PC-3 (cell line): ENCODE measurements around the gene SKIC2. TPM values are rescaled to one million over a fixed set of nuclear protein-coding genes. Genes with fewer than 3 reads are reported as not detected.

Source experiments
- ATAC-seq: fragments of 200-7000 bp; cut with Tn5 transposase; 2 replicates; pipeline ENCODE4 v1.9.1; 2020; ENCODE audit warnings: mild to moderate bottlenecking, moderate library complexity
- BruUV-seq: library from RNA; stranded (reverse); fragments of 400-500 nt; replicated peaks from 2 replicates; lab custom pipeline; 2021; lab: Mats Ljungman, UMichigan
- CTCF ChIA-PET: fragments of 300-600 bp; sonication (Branson Sonifier 250); formaldehyde crosslinking; loops from one replicate; lab custom pipeline; 2022; ENCODE audit warnings: antibody characterized with exemption; lab: Charles Lee
- POLR2A ChIA-PET: fragments of 300-600 bp; sonication (Branson Sonifier 250); formaldehyde crosslinking; loops from one replicate; lab custom pipeline; 2022; ENCODE audit warnings: antibody characterized with exemption; ENCODE audit not compliant: unreplicated experiment; lab: Charles Lee
- DNase-seq: peaks from one replicate; pipeline ENCODE4 v3.0.0-alpha.2; 2015
- H2AFZ ChIP-seq: fragments of 300-600 bp; sonication (generic); 2 replicates; pipeline ENCODE4 v1.6.0; 2016; ENCODE audit warnings: antibody characterized with exemption, low read length
- H3F3A ChIP-seq: fragments of 300-600 bp; sonication (generic); one replicate; pipeline ENCODE4 v1.6.0; 2017; ENCODE audit warnings: antibody characterized with exemption, low read length, control low read depth, mild to moderate bottlenecking; ENCODE audit not compliant: unreplicated experiment
- H3K27ac ChIP-seq: fragments of 300-600 bp; sonication (generic); 2 replicates; pipeline ENCODE4 v1.5.1; 2016; ENCODE audit warnings: mild to moderate bottlenecking, low read length
- H3K27me3 ChIP-seq: fragments of 300-600 bp; sonication (generic); 2 replicates; pipeline ENCODE4 v1.6.1; 2016; ENCODE audit warnings: low read length, mixed read lengths
- H3K36me3 ChIP-seq: fragments of 300-600 bp; sonication (generic); 2 replicates; pipeline ENCODE4 v1.6.1; 2016; ENCODE audit warnings: low read depth, mixed run types, low read length, mixed read lengths
- H3K4me1 ChIP-seq: fragments of 300-600 bp; sonication (generic); 2 replicates; pipeline ENCODE4 v1.5.1; 2016; ENCODE audit warnings: low read length; ENCODE audit not compliant: insufficient read depth
- H3K4me2 ChIP-seq: fragments of 300-600 bp; sonication (generic); 2 replicates; pipeline ENCODE4 v1.6.0; 2016; ENCODE audit warnings: low read length
- H3K4me3 ChIP-seq: fragments of 300-600 bp; sonication (generic); 2 replicates; pipeline ENCODE4 v1.5.1; 2016; ENCODE audit warnings: mild to moderate bottlenecking, low read length, mixed read lengths
- H3K79me2 ChIP-seq: fragments of 300-600 bp; sonication (generic); 2 replicates; pipeline ENCODE4 v1.6.1; 2017; ENCODE audit warnings: low read length, mixed read lengths
- H3K9ac ChIP-seq: fragments of 300-600 bp; sonication (generic); 2 replicates; pipeline ENCODE4 v1.6.0; 2016; ENCODE audit warnings: mild to moderate bottlenecking, low read length
- H3K9me2 ChIP-seq: fragments of 300-600 bp; sonication (generic); replicated peaks from 2 replicates; pipeline ENCODE4 v1.6.1; 2016; ENCODE audit warnings: mixed run types, low read length, mixed read lengths
- H3K9me3 ChIP-seq: fragments of 300-600 bp; sonication (generic); 2 replicates; pipeline ENCODE4 v1.6.1; 2016; ENCODE audit warnings: low read length, mixed read lengths
- H4K20me1 ChIP-seq: fragments of 300-600 bp; sonication (generic); 2 replicates; pipeline ENCODE4 v1.6.1; 2016; ENCODE audit warnings: low read length, mixed read lengths
- CTCF ChIP-seq: fragments of 300-600 bp; sonication (generic); conservative IDR thresholded peaks from 2 replicates; pipeline ENCODE4 v1.5.1; 2017; ENCODE audit warnings: antibody characterized with exemption, low read depth, mild to moderate bottlenecking, low read length
- EZH2 ChIP-seq: fragments of 300-600 bp; sonication (generic); IDR thresholded peaks from one replicate; pipeline ENCODE4 v1.6.1; 2017; ENCODE audit warnings: antibody characterized with exemption, mild to moderate bottlenecking, low read length; ENCODE audit not compliant: unreplicated experiment
- EZH2phosphoT487 ChIP-seq: fragments of 300-600 bp; sonication (generic); IDR thresholded peaks from 2 replicates; pipeline ENCODE4 v1.6.1; 2018; ENCODE audit warnings: mild to moderate bottlenecking, antibody characterized with exemption, low read length, borderline replicate concordance
- intact Hi-C: fragments of 100-400 bp; cut with micrococcal nuclease; formaldehyde crosslinking; loops from 2 replicates; pipeline ENCODE4 v1.9.0; 2023
- total RNA-seq: library from RNA; depleted of rRNA; stranded (reverse); fragments of >200 nt; gene quantifications from 2 replicates; pipeline ENCODE4 v1.2.3, GENCODE V29; 2014

SKIC2 gene
- total RNA-seq, 1 experiment from 2014 or later: 81.9 TPM

GRCh38 chr6:31922942-31923341, 36.0 kb upstream of the SKIC2 start:
- no peaks in the 10 kb centered on the region for H3K9me2 ChIP-seq
- ChIA-PET POLR2A (no interaction called here), CTCF (no interaction called here)
- H3K4me1 ChIP-seq: no peaks in the 10 kb centered on the region
- no peak overlapping the region for H2AFZ ChIP-seq
- no peaks in the 10 kb centered on the region for H3K27me3 ChIP-seq
- no peak overlapping the region for H3K27ac ChIP-seq
- H3K36me3 ChIP-seq: no peaks in the 10 kb centered on the region
- H3K4me2 ChIP-seq: no peak overlapping the region
- H3K9me3 ChIP-seq: no peaks in the 10 kb centered on the region
- TF ChIP-seq EZH2phosphoT487: no peak
- TF ChIP-seq EZH2: no peak
- TF ChIP-seq CTCF: peak; percentile 43; the same call in 1 of the 2 replicates
- no peaks in the 10 kb centered on the region for H4K20me1 ChIP-seq
- 0 out of 2 replicates have a peak, but pooled peaks have one; percentile 38 for ATAC-seq
- H3K79me2 ChIP-seq: no peaks in the 10 kb centered on the region
- intact Hi-C loops: no loop called here
- DNase-seq: peak; percentile 35
- no TSS peak for BruUV-seq
- no peaks in the 10 kb centered on the region for H3F3A ChIP-seq
- H3K4me3 ChIP-seq: no peak overlapping the region
- H3K9ac ChIP-seq: no peak overlapping the region

DNA sequence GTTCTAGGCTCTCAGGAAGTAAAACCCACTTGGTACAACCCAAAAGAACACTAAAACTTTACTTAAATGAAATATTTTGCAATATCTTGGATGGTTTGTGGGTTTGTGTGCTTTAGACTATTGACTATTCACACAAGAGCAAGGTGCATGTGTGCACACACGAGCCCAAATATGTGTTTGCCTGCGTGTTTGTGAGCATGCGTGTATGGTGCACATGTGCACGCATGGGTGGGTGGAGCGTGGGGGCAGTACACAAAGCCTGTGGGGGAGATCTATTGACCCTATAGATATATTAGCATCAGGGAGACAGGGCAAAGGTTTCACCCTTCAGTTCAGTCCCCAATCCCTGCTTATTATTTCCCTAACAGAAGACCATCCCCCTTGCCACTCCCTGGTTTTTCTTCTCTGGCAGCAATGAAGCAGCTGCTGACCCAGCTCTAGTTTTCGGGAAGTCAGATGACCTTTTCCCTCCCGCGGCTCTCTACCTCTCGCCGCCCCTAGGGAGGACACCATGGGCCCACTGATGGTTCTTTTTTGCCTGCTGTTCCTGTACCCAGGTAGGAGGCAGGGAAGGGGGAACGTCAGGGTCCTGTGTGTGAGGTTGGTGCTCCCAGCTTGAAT, 31.6 kb upstream of the SKIC2 start, which contains the start of gene C2:
TSS of gene C2 (plus strand) at position 476 of the 621 bp plus-strand sequence. CDS start at position 512, 36 bp downstream.
- Histone ChIP-seq H3K79me2 (no peaks in the 10 kb centered on the region), H4K20me1 (no peaks in the 10 kb centered on the region), H3K4me1 (no peaks in the 10 kb centered on the region), H3K36me3 (no peaks in the 10 kb centered on the region), H2AFZ (no peak within 1 kb of the TSS), H3K9me3 (no peaks in the 10 kb centered on the region), H3K9me2 (no peaks in the 10 kb centered on the region), H3K9ac (no peak within 1 kb of the TSS), H3K4me2 (no peak within 1 kb of the TSS), H3F3A (no peaks in the 10 kb centered on the region), H3K27me3 (no peaks in the 10 kb centered on the region), H3K27ac (no peak within 1 kb of the TSS), H3K4me3 (no peak within 1 kb of the TSS)
- DNase-seq: no peak
- intact Hi-C loops: no loop called here
- ChIA-PET CTCF (no interaction called here), POLR2A (no interaction called here)
- ATAC-seq: no peak
- no peak for TF ChIP-seq EZH2phosphoT487
- TF ChIP-seq EZH2: no peak
- TF ChIP-seq CTCF: no peak
- no TSS peak for BruUV-seq
